Adrenal gland (tissue), 12 donors: ENCODE results near the gene GPATCH3. TPM values are rescaled to one million over a fixed set of nuclear protein-coding genes. Genes with fewer than 3 reads are reported as not detected.

ENCODE experiments used
- DNase-seq, 7 donors: peaks; one replicate each; pipeline ENCODE4 v3.0.0-alpha.2; 2019 to 2020
- H3K27ac ChIP-seq, 5 donors: fragments of 200-600 bp; sonication (generic) in 4 of 5; 1 replicate in 3 of 5; 2 replicates in 2 of 5; pipeline versions ENCODE4 v1.5.1 to v1.8.0; 2016 to 2020; ENCODE audit warnings: mild to moderate bottlenecking in 1 of 5
- H3K27me3 ChIP-seq: fragments of 200-600 bp; 2 replicates; pipeline ENCODE4 v1.8.0; 2021
- H3K36me3 ChIP-seq, 2 donors: fragments of 200-600 bp; replicated peaks in 1 of 2; 1 replicate in 1 of 2; 2 replicates in 1 of 2; pipeline versions ENCODE4 v1.5.1 to v1.8.0; 2018 to 2022
- H3K4me1 ChIP-seq, 2 donors: fragments of 200-600 bp; replicated peaks in 1 of 2; 1 replicate in 1 of 2; 2 replicates in 1 of 2; pipeline versions ENCODE4 v1.5.1 to v1.8.0; 2018 to 2021
- H3K4me3 ChIP-seq, 4 donors: fragments of 200-600 bp; sonication (generic) in 3 of 4; one replicate each; pipeline ENCODE4 v1.5.1; 2016 to 2018
- H3K9me3 ChIP-seq, 3 donors: fragments of 200-600 bp; sonication (generic) in 1 of 3; replicated peaks in 1 of 3; 1 replicate in 2 of 3; 2 replicates in 1 of 3; pipeline versions ENCODE4 v1.5.1 to v1.8.0; 2016 to 2021
- POLR2A ChIP-seq, 2 donors: fragments of 450-650 bp; IDR thresholded peaks; one replicate each; pipeline ENCODE4 v1.6.1; 2017; ENCODE audit warnings: antibody characterized with exemption in 2 of 2, mild to moderate bottlenecking in 2 of 2, moderate library complexity in 1 of 2
- WGBS, 4 donors: extraction: QIAGEN DNeasy Blood & Tissue Kit in 2 of 4; methylation state at CpG; one replicate each; pipeline versions ENCODE4 v1.1.5 to v1.1.7; 2013 to 2017; 5-methylcytosine and 5-hydroxymethylcytosine counted together
- intact Hi-C, 2 donors: fragments of 100-400 bp; cut with DNase I; formaldehyde crosslinking; loops; one replicate each; pipeline versions ENCODE4 v1.14.1 to v1.15.0; 2022 to 2023
- polyA plus RNA-seq, 3 donors: library from polyadenylated mRNA; stranded (reverse); fragments of 200-250 nt in 2 of 3; fragments of 350-450 nt in 1 of 3; fragmentation: Illumina TruSeq in 1 of 3; extraction: RNeasy Lipid Tissue Mini Kit (QIAGEN cat#74804) in 1 of 3; gene quantifications; one replicate each; pipeline ENCODE4 v1.2.3, GENCODE V29; 2013 to 2014
- total RNA-seq, 9 donors: library from RNA; depleted of rRNA in 4 of 9; stranded (reverse); fragments of >200 nt in 4 of 9; fragments of 120-200 nt in 1 of 9; fragmentation: NEBNext Ultra II Directional in 1 of 9; extraction: Animal tissue kit (Norgen Biotek cat#: 25700) in 1 of 9; gene quantifications; one replicate each; pipeline versions ENCODE4 v1.1.0 to v1.2.4, GENCODE V29; 2013 to 2023
- TF ChIP-seq, protein P1 (sequence below), 6 experiments: fragments of 450-650 bp in 4 of 6; fragments of 200-600 bp in 2 of 6; sonication (generic) in 1 of 6; IDR thresholded peaks; 1 replicate in 5 of 6; 2 replicates in 1 of 6; pipeline versions ENCODE4 v1.5.1 to v1.8.0; 2016 to 2021; ENCODE audit warnings: antibody characterized with exemption in 6 of 6, mild to moderate bottlenecking in 2 of 6, moderate library complexity in 1 of 6
- donor health status: healthy with polysubstance abuse.
- donor health status: Bipolar disorder and iron deficiency.
- donor health status: DM: yes; HTN: yes; CAD: no.
- donor health status: DM: no; HTN: no; CAD: no.
- donor health status: DM: no; HTN: no; CAD: no.
- donor health status: DM: yes; HTN: yes; CAD: no.

Gene GPATCH3
- total and polyA plus RNA-seq, 12 donors: 9.2 to 36.7 (median 15.7) TPM

DNA sequence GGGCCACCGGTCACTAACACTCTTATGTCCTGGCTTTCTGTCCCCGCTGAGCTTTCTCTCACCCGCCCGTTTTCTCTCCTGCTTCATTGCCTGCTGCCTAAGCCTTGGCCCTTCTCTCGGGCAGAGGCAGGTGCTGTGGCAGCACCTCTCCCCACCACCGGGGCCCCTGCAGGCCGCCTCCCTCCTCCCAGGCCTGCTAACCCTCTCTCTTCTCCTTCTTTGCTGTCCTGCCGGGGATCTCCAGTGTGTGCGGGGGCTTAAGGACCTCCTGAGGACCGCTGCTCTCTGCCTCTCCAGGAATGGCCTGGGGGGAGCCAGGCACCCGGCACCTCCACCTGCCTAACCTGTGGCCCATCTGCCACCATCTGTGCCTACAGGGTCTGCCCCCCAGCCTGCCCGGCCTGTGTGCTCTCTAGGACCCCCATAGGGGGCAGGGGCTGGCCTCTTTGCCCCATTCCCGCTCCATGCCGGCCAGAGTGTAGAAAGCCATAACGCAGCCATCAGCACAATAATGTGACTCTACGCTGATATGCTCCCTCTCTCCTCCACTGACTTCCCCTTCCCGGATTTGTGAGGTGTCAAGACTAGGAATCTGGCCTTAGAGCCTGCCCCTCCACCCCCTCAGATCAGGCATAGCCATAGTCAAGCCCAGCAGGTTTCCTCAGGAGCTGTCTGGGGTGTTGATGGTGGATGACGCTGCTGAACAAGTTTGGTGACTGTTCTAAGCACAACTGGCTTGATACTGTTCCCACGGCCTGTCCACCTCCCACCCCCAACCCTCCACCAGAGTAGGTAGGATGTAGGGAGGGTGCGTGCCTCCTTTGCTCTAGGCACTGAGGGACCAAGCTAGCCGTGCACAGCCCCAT is 43.4 kb downstream of the GPATCH3 start:
- H3K27ac ChIP-seq: no peak overlapping the region
- TF ChIP-seq, protein P1, sequence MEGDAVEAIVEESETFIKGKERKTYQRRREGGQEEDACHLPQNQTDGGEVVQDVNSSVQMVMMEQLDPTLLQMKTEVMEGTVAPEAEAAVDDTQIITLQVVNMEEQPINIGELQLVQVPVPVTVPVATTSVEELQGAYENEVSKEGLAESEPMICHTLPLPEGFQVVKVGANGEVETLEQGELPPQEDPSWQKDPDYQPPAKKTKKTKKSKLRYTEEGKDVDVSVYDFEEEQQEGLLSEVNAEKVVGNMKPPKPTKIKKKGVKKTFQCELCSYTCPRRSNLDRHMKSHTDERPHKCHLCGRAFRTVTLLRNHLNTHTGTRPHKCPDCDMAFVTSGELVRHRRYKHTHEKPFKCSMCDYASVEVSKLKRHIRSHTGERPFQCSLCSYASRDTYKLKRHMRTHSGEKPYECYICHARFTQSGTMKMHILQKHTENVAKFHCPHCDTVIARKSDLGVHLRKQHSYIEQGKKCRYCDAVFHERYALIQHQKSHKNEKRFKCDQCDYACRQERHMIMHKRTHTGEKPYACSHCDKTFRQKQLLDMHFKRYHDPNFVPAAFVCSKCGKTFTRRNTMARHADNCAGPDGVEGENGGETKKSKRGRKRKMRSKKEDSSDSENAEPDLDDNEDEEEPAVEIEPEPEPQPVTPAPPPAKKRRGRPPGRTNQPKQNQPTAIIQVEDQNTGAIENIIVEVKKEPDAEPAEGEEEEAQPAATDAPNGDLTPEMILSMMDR (IDR thresholded peaks at IDR 0.05): no peak
- no peak for TF ChIP-seq POLR2A (IDR thresholded peaks at IDR 0.05)
- H3K4me3 ChIP-seq: no peak overlapping the region
- intact Hi-C loops: loop anchor here in 1 of 2 donors (2.0 kb wide), 1 partner anchor 20 kb away; no protein-coding TSS in a partner anchor
- H3K36me3 ChIP-seq: peaks cover 0 to 37% of the 10 kb centered on the region in 2 donors
- H3K4me1 ChIP-seq: no peaks in the 10 kb centered on the region
- no peak for DNase-seq
- 88 to 92% (median 90%) methylated on average over 20 to 21 of the region's 21 CpGs for WGBS, 4 donors
- H3K9me3 ChIP-seq: no peaks in the 10 kb centered on the region
- H3K27me3 ChIP-seq: no peaks in the 10 kb centered on the region

DNA sequence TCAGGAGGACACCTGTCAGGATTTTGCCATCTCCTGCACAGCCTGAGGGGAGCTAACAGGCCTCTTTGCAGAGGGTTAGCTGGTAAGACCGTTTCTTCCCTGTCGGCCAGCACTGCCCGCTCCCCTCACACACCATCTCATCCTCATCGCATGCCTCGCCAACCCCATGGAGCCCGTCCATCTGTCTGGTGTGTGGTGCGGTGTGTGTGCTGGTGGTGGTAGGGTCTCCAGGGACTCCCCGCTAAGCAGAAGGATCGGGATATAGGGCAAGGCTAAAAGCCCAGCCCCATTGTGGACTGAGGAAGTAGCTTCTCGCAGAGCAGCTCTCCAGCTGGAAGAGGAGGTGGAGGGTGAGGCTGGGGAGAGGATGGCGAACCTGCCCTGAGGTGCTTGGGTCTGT is 44.1 kb downstream of the GPATCH3 start:
- peaks cover 0 to 44% of the 10 kb centered on the region in 2 donors for H3K36me3 ChIP-seq
- whole genome bisulfite sequencing, 4 donors: 90 to 96% (median 93%) methylated on average over 11 of the region's 11 CpGs
- H3K27ac ChIP-seq: no peak overlapping the region
- H3K4me3 ChIP-seq: no peak overlapping the region
- H3K27me3 ChIP-seq: no peaks in the 10 kb centered on the region
- no peaks in the 10 kb centered on the region for H3K4me1 ChIP-seq
- H3K9me3 ChIP-seq: no peaks in the 10 kb centered on the region
- no peak for TF ChIP-seq POLR2A (IDR thresholded peaks at IDR 0.05)
- TF ChIP-seq, protein P1 (IDR thresholded peaks at IDR 0.05): no peak
- DNase-seq: no peak
- intact Hi-C loops: loop anchor here in 1 of 2 donors (2.0 kb wide), 1 partner anchor 21 kb away; no protein-coding TSS in a partner anchor

GRCh38 chr1:26855636-26856035 is 44.6 kb downstream of the GPATCH3 start:
- peaks cover 0 to 49% of the 10 kb centered on the region in 2 donors for H3K36me3 ChIP-seq
- intact Hi-C loops: loop anchor here in 1 of 2 donors (2.0 kb wide), 1 partner anchor 21 kb away; no protein-coding TSS in a partner anchor
- WGBS, 4 donors: 92 to 100% (median 95%) methylated on average over 4 of the region's 4 CpGs

DNA sequence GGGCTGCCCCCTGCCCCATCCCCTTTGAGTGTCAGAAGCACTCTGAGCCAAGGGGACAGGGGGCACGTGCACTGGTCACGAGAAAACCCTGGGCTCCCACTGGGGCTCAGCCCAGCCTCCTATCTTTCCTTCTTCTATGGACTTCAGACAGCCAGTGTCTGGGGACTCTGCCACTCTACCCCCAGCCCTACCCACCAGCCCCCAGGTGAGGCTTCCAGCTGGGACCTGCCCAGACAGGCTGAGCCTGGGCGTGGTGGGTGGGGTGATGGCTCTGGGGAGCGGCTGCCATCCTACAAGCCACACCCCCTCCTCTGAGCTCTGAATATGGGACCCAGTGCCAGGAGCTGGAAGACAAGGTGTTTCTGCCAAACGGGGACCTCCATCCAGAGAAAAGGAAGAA is 45.4 kb downstream of the GPATCH3 start:
- H3K4me1 ChIP-seq: no peaks in the 10 kb centered on the region
- H3K36me3 ChIP-seq: peaks cover 0 to 56% of the 10 kb centered on the region in 2 donors
- H3K27ac ChIP-seq: no peak overlapping the region
- no peak for DNase-seq
- H3K4me3 ChIP-seq: no peak overlapping the region
- TF ChIP-seq POLR2A (IDR thresholded peaks at IDR 0.05): no peak
- TF ChIP-seq, protein P1 (IDR thresholded peaks at IDR 0.05): no peak
- intact Hi-C loops: no loop called here
- 86 to 96% (median 92%) methylated on average over 4 to 5 of the region's 5 CpGs for WGBS, 4 donors
- H3K9me3 ChIP-seq: no peaks in the 10 kb centered on the region
- no peaks in the 10 kb centered on the region for H3K27me3 ChIP-seq

More at GRCh38 chr1:26855636-26856035, 44.6 kb downstream of the GPATCH3 start:
- Histone ChIP-seq H3K9me3 (no peaks in the 10 kb centered on the region), H3K27ac (no peak overlapping the region), H3K4me1 (no peaks in the 10 kb centered on the region), H3K27me3 (no peaks in the 10 kb centered on the region), H3K4me3 (no peak overlapping the region)
- no peak for DNase-seq
- no peak for TF ChIP-seq POLR2A (IDR thresholded peaks at IDR 0.05)
- TF ChIP-seq, protein P1 (IDR thresholded peaks at IDR 0.05): no peak
